Neutrophil (primary cell): ENCODE measurements around the gene CDH18.

Experiments used
- H3K27ac ChIP-seq: fragments of 200-600 bp; sonication (generic); 2 replicates; pipeline ENCODE4 v1.5.1; 2016; ENCODE audit warnings: mild to moderate bottlenecking, moderate library complexity
- H3K27me3 ChIP-seq: fragments of 200-600 bp; sonication (generic); 2 replicates; pipeline ENCODE4 v1.6.0; 2016; ENCODE audit warnings: mild to moderate bottlenecking
- H3K36me3 ChIP-seq: fragments of 200-600 bp; sonication (generic); 2 replicates; pipeline ENCODE4 v1.5.1; 2017
- H3K4me1 ChIP-seq, 2 experiments: fragments of 200-600 bp in 1 of 2; sonication (generic) in 1 of 2; 1 replicate in 1 of 2; 2 replicates in 1 of 2; pipeline versions ENCODE4 v1.5.1 to v1.6.1; 2013 to 2016; ENCODE audit warnings: low read depth in 1 of 2, low read length in 1 of 2, mild to moderate bottlenecking in 1 of 2, moderate library complexity in 1 of 2; ENCODE audit not compliant: control insufficient read depth in 1 of 2, insufficient read depth in 1 of 2
- H3K4me3 ChIP-seq, 2 experiments: fragments of 200-600 bp in 1 of 2; sonication (generic) in 1 of 2; 1 replicate in 1 of 2; 2 replicates in 1 of 2; pipeline ENCODE4 v1.5.1; 2013 to 2016; ENCODE audit warnings: low read depth in 1 of 2, low read length in 1 of 2, mild to moderate bottlenecking in 1 of 2, moderate library complexity in 1 of 2
- H3K9me3 ChIP-seq: fragments of 200-600 bp; sonication (generic); 2 replicates; pipeline ENCODE4 v1.5.1; 2016
- TF ChIP-seq, protein P1 (sequence below): fragments of 200-600 bp; sonication (generic); IDR thresholded peaks from 2 replicates; pipeline ENCODE4 v1.5.1; 2016; ENCODE audit warnings: antibody characterized with exemption

CDH18 gene

DNA sequence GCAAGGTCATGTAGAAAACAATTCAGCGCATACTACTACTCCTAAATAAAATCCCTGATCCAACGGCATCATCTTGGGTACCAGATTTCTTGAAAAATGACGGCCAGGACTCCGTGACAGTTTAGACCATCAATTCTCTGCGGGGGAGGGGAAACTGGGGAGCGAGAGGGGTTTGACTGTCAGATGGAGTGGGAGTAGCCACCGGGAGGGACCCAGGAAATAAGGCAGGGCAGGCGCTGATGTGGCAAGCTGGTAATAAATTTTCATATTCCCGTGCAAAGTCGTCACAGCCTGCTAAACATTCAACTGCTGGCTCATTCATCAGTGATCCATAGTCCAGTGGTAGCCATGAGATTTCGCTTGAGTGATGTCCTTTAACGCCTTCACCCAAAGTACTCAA lies 457 bp upstream of the CDH18 start:
- Histone ChIP-seq H3K27ac (no peak overlapping the region), H3K4me1 (no peaks in the 10 kb centered on the region), H3K4me3 (no peak overlapping the region), H3K9me3 (no peaks in the 10 kb centered on the region), H3K36me3 (no peaks in the 10 kb centered on the region), H3K27me3 (peaks cover 15% of the 10 kb centered on the region)
- TF ChIP-seq, protein P1, sequence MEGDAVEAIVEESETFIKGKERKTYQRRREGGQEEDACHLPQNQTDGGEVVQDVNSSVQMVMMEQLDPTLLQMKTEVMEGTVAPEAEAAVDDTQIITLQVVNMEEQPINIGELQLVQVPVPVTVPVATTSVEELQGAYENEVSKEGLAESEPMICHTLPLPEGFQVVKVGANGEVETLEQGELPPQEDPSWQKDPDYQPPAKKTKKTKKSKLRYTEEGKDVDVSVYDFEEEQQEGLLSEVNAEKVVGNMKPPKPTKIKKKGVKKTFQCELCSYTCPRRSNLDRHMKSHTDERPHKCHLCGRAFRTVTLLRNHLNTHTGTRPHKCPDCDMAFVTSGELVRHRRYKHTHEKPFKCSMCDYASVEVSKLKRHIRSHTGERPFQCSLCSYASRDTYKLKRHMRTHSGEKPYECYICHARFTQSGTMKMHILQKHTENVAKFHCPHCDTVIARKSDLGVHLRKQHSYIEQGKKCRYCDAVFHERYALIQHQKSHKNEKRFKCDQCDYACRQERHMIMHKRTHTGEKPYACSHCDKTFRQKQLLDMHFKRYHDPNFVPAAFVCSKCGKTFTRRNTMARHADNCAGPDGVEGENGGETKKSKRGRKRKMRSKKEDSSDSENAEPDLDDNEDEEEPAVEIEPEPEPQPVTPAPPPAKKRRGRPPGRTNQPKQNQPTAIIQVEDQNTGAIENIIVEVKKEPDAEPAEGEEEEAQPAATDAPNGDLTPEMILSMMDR: no peak

DNA sequence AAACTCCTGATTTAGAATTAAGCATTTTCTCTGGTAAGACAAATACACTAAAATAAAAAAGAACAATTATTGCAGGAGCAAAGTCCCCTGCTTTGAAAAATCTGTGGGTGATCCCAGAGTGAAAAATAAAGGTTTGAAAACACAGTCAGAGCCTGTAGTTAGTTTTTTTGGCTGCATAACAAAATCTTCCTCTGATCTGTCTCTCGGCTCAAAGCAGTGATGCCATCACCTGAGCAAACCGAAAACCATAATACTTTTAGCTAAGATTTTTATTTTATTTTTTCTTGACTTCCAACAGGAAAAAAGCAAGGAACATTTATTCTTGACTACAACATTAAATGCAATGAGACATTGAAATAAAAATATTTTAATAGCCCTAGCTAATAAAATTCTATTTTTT lies 1.2 kb downstream of the CDH18 start:
- Histone ChIP-seq H3K27me3 (peaks cover 15% of the 10 kb centered on the region), H3K4me3 (no peak overlapping the region), H3K9me3 (no peaks in the 10 kb centered on the region), H3K4me1 (no peaks in the 10 kb centered on the region), H3K36me3 (no peaks in the 10 kb centered on the region), H3K27ac (no peak overlapping the region)
- TF ChIP-seq, protein P1: no peak

DNA sequence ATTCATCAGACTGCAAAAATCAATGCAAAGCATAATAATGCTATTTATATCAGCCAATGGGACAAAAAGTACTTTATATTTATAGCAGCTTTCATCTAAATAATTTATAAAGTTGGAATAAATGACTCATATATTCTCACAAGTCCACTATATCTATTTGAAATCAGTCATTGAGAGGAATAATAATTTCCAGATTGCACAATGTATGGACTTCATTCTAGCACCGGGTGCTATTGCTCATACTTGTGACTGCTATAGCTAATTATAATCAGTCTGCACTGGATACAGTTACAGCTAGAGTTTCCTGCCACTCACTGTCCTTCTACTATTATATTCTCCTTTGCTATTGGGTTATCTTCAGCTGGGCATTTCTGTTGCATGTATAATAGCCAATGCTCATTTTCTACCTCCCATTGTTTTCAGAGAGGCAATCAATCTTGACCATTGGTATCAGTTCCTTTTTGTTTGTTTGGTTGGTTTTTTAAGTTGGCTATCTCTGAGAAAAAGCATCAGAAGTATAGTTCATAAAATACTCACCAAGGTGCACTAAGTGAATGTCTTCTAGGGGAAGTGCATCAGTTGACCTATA lies 1.9 kb downstream of the CDH18 start:
- Histone ChIP-seq H3K9me3 (no peaks in the 10 kb centered on the region), H3K27me3 (peaks cover 15% of the 10 kb centered on the region), H3K27ac (no peak overlapping the region), H3K4me1 (no peaks in the 10 kb centered on the region), H3K36me3 (no peaks in the 10 kb centered on the region), H3K4me3 (no peak overlapping the region)
- TF ChIP-seq, protein P1: no peak

DNA sequence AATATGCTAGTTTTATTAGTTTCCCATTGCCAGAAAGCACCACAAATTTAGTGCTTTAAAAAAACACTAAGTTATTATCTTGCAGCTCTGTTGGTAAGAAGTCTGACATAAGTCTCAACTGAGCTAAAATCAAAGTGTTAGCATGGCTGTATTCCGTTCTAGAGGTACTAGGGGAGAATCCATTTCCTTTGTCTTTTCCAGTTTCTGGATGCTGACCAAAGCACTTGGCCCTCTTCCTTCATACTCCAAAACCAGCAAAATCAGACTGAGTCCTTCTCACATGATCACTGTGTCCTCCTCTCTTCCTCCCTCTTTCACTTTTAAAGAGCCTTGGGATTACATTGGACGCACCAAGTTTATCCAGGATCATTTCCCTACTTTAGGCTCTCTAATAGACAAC lies 9.5 kb downstream of the CDH18 start:
- no peak overlapping the region for H3K27ac ChIP-seq
- TF ChIP-seq, protein P1: no peak
- H3K4me1 ChIP-seq: no peaks in the 10 kb centered on the region
- H3K4me3 ChIP-seq: no peak overlapping the region
- H3K9me3 ChIP-seq: no peaks in the 10 kb centered on the region
- H3K36me3 ChIP-seq: no peaks in the 10 kb centered on the region
- no peaks in the 10 kb centered on the region for H3K27me3 ChIP-seq

DNA sequence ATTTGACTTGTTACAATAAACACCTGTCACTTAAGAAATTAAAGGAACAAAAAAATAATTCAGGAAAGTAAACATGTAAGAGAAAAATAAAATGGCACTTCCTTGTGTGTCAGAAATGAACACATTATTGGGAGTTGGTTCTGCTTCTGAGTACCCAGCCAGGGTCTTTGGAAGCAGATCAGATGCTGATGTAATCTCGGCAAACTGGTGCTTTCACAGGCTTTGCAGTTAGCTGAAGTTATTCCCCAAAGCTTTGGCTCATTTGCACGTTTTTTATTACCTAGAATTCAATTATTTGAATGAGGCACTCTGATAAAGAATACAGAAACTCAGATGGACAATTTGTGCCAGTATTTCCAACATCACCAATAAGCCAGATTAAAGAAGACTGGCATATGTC lies 10.9 kb downstream of the CDH18 start:
- no peak overlapping the region for H3K27ac ChIP-seq
- H3K36me3 ChIP-seq: no peaks in the 10 kb centered on the region
- TF ChIP-seq, protein P1: no peak
- H3K9me3 ChIP-seq: no peaks in the 10 kb centered on the region
- H3K4me3 ChIP-seq: no peak overlapping the region
- no peaks in the 10 kb centered on the region for H3K4me1 ChIP-seq
- no peaks in the 10 kb centered on the region for H3K27me3 ChIP-seq

DNA sequence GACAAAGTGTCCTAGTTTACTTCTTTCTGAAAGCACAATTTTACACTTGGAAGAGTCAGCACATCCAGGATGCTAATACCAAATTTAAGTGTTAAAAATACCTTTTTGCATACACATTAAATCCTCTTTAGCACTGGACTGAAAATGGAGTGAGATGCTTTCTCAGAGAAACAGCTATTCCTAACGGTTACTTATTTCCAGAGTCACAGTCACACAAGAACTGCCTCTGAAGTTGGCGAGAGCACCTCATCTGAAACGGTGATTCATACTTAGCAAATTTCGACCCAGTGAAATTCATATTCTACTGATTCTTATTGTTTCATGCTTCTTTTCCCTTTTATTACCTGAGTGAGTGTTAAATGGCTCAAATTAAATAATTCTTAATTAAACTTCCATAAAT lies 12.2 kb downstream of the CDH18 start:
- Histone ChIP-seq H3K4me3 (no peak overlapping the region), H3K27ac (no peak overlapping the region), H3K4me1 (no peaks in the 10 kb centered on the region), H3K27me3 (no peaks in the 10 kb centered on the region), H3K9me3 (no peaks in the 10 kb centered on the region), H3K36me3 (no peaks in the 10 kb centered on the region)
- TF ChIP-seq, protein P1: no peak
